H1 (cell line): Measurements from ENCODE around the gene DHX57. TPM values are rescaled to one million over a fixed set of nuclear protein-coding genes. Genes with fewer than 3 reads are reported as not detected.

Experiments
- BACH1 ChIP-seq: IDR thresholded peaks from 2 replicates; pipeline ENCODE4 v1.6.1; 2012; ENCODE audit warnings: low read length, improper control_type of control experiment
- CBX5 ChIP-seq: fragments of 300-800, 300-1000 bp; sonication (generic); IDR thresholded peaks from 2 replicates; pipeline ENCODE4 v1.7.1; 2016; ENCODE audit warnings: antibody characterized with exemption, low read length, low read depth
- CBX8 ChIP-seq: fragments of 300-800, 300-1000 bp; sonication (generic); IDR thresholded peaks from 2 replicates; pipeline ENCODE4 v1.7.1; 2016; ENCODE audit warnings: low read depth, low read length, borderline replicate concordance
- CEBPB ChIP-seq: IDR thresholded peaks from 2 replicates; pipeline ENCODE4 v1.6.1; 2012; ENCODE audit warnings: low read depth, low read length
- CTBP2 ChIP-seq: IDR thresholded peaks from 2 replicates; pipeline ENCODE4 v1.7.0; 2011; ENCODE audit warnings: borderline replicate concordance, mild to moderate bottlenecking, moderate library complexity, mixed read lengths, low read length; ENCODE audit not compliant: insufficient read depth, insufficient read length
- EGR1 ChIP-seq: IDR thresholded peaks from 2 replicates; pipeline ENCODE4 v1.6.1; 2011; ENCODE audit warnings: low read depth, low read length, borderline replicate concordance
- FOSL1 ChIP-seq: IDR thresholded peaks from 2 replicates; pipeline ENCODE4 v1.6.1; 2011; ENCODE audit warnings: mild to moderate bottlenecking, low read depth, low read length, moderate library complexity; ENCODE audit not compliant: insufficient read depth
- JUN ChIP-seq: IDR thresholded peaks from 2 replicates; pipeline ENCODE4 v1.6.1; 2011; ENCODE audit warnings: low read depth, mild to moderate bottlenecking, improper control_type of control experiment, low read length
- POLR2AphosphoS5 ChIP-seq: IDR thresholded peaks from 2 replicates; pipeline ENCODE4 v1.6.1; 2011; ENCODE audit warnings: low read depth, low read length
- SIRT6 ChIP-seq: IDR thresholded peaks from one replicate; pipeline ENCODE4 v1.7.1; 2012; ENCODE audit warnings: low read length, inconsistent platforms
- SP4 ChIP-seq: IDR thresholded peaks from 2 replicates; pipeline ENCODE4 v1.6.1; 2012; ENCODE audit warnings: low read length, inconsistent platforms
- SRF ChIP-seq: IDR thresholded peaks from 2 replicates; pipeline ENCODE4 v1.6.1; 2011; ENCODE audit warnings: mild to moderate bottlenecking, low read depth, low read length, moderate library complexity
- TEAD4 ChIP-seq: IDR thresholded peaks from 2 replicates; pipeline ENCODE4 v1.6.1; 2012; ENCODE audit warnings: low read depth, low read length, inconsistent platforms, mixed read lengths
- polyA plus RNA-seq, 7 experiments: library from polyadenylated mRNA; depleted of rRNA in 3 of 7; stranded (reverse) in 5 of 7; unstranded in 2 of 7; fragments of >200 nt in 5 of 7; fragments of 200-250 nt in 2 of 7; gene quantifications; 1 replicate in 5 of 7; 2 replicates in 1 of 7; 4 replicates in 1 of 7; pipeline versions ENCODE4 v1.2.1 to v1.2.3, GENCODE V29; 2011 to 2013; ENCODE audit warnings: missing spikeins in 2 of 7, mixed read lengths in 2 of 7
- total RNA-seq: library from RNA; stranded (reverse); fragmentation: NEBNext Ultra II Directional; extraction: Animal tissue kit (Norgen Biotek cat#: 25700); gene quantifications from 2 replicates; pipeline ENCODE4 v1.2.1, GENCODE V29; 2021
- TF ChIP-seq, protein P1 (sequence below): fragments of 300-600 bp; sonication (generic); IDR thresholded peaks from 2 replicates; pipeline ENCODE4 v1.7.1; 2012; ENCODE audit warnings: low read length, moderate library complexity, mild to moderate bottlenecking, inconsistent platforms; ENCODE audit not compliant: insufficient replicate concordance

The DHX57 gene
- total and polyA plus RNA-seq, 2 of the 8 experiments (the other 6 are each of a cell fraction or from before 2014, with no cell fraction given): 10.7 to 32.9 TPM

DNA sequence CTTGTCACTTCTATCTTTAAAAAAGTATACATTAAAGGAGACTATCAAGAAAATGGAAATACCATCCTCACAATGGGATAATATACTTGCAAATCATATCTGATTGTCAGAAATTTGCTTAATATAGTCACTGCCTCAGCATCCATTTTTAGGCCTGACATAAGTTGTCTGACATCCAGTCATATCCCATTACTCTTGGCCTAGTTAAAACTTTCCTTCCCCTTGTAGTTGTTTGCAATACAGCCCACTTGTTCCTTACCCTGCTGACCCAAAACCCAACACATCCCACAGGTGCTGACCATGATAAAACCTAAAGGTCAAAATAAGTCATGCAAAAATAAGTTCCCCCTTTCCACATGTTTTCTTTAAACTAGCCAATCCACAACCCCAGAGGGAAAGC lies 10.3 kb upstream of the DHX57 start (continued):
- TF ChIP-seq, protein P1, sequence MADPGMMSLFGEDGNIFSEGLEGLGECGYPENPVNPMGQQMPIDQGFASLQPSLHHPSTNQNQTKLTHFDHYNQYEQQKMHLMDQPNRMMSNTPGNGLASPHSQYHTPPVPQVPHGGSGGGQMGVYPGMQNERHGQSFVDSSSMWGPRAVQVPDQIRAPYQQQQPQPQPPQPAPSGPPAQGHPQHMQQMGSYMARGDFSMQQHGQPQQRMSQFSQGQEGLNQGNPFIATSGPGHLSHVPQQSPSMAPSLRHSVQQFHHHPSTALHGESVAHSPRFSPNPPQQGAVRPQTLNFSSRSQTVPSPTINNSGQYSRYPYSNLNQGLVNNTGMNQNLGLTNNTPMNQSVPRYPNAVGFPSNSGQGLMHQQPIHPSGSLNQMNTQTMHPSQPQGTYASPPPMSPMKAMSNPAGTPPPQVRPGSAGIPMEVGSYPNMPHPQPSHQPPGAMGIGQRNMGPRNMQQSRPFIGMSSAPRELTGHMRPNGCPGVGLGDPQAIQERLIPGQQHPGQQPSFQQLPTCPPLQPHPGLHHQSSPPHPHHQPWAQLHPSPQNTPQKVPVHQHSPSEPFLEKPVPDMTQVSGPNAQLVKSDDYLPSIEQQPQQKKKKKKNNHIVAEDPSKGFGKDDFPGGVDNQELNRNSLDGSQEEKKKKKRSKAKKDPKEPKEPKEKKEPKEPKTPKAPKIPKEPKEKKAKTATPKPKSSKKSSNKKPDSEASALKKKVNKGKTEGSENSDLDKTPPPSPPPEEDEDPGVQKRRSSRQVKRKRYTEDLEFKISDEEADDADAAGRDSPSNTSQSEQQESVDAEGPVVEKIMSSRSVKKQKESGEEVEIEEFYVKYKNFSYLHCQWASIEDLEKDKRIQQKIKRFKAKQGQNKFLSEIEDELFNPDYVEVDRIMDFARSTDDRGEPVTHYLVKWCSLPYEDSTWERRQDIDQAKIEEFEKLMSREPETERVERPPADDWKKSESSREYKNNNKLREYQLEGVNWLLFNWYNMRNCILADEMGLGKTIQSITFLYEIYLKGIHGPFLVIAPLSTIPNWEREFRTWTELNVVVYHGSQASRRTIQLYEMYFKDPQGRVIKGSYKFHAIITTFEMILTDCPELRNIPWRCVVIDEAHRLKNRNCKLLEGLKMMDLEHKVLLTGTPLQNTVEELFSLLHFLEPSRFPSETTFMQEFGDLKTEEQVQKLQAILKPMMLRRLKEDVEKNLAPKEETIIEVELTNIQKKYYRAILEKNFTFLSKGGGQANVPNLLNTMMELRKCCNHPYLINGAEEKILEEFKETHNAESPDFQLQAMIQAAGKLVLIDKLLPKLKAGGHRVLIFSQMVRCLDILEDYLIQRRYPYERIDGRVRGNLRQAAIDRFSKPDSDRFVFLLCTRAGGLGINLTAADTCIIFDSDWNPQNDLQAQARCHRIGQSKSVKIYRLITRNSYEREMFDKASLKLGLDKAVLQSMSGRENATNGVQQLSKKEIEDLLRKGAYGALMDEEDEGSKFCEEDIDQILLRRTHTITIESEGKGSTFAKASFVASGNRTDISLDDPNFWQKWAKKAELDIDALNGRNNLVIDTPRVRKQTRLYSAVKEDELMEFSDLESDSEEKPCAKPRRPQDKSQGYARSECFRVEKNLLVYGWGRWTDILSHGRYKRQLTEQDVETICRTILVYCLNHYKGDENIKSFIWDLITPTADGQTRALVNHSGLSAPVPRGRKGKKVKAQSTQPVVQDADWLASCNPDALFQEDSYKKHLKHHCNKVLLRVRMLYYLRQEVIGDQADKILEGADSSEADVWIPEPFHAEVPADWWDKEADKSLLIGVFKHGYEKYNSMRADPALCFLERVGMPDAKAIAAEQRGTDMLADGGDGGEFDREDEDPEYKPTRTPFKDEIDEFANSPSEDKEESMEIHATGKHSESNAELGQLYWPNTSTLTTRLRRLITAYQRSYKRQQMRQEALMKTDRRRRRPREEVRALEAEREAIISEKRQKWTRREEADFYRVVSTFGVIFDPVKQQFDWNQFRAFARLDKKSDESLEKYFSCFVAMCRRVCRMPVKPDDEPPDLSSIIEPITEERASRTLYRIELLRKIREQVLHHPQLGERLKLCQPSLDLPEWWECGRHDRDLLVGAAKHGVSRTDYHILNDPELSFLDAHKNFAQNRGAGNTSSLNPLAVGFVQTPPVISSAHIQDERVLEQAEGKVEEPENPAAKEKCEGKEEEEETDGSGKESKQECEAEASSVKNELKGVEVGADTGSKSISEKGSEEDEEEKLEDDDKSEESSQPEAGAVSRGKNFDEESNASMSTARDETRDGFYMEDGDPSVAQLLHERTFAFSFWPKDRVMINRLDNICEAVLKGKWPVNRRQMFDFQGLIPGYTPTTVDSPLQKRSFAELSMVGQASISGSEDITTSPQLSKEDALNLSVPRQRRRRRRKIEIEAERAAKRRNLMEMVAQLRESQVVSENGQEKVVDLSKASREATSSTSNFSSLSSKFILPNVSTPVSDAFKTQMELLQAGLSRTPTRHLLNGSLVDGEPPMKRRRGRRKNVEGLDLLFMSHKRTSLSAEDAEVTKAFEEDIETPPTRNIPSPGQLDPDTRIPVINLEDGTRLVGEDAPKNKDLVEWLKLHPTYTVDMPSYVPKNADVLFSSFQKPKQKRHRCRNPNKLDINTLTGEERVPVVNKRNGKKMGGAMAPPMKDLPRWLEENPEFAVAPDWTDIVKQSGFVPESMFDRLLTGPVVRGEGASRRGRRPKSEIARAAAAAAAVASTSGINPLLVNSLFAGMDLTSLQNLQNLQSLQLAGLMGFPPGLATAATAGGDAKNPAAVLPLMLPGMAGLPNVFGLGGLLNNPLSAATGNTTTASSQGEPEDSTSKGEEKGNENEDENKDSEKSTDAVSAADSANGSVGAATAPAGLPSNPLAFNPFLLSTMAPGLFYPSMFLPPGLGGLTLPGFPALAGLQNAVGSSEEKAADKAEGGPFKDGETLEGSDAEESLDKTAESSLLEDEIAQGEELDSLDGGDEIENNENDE: no peak
- no peak for TF ChIP-seq CTBP2
- TF ChIP-seq SRF: no peak
- TF ChIP-seq SP4: no peak
- no peak for TF ChIP-seq FOSL1
- TF ChIP-seq SIRT6: no peak
- no peak for TF ChIP-seq TEAD4
- no peak for TF ChIP-seq JUN
- TF ChIP-seq POLR2AphosphoS5: no peak
- no peak for TF ChIP-seq EGR1
- TF ChIP-seq CBX8: no peak
- TF ChIP-seq CEBPB: no peak
- no peak for TF ChIP-seq CBX5
- no peak for TF ChIP-seq BACH1
